OCI-LY3 (cell line): ENCODE results near the gene HIVEP2.

ENCODE experiments used
- H2AFZ ChIP-seq: fragments of 200-600, 300-600 bp; shearing (Covaris generic); 2 replicates; pipeline ENCODE4 v1.6.0; 2014; ENCODE audit warnings: antibody characterized with exemption, low read depth, low read length
- H3K27ac ChIP-seq: fragments of 200-600, 300-600 bp; sonication (generic); 2 replicates; pipeline ENCODE4 v1.5.1; 2014; ENCODE audit warnings: mild to moderate bottlenecking, low read length, moderate library complexity, mixed read lengths
- H3K27me3 ChIP-seq: fragments of 200-600, 300-600 bp; sonication (generic); 2 replicates; pipeline ENCODE4 v1.6.1; 2014; ENCODE audit warnings: low read depth, low read length, mixed read lengths
- H3K36me3 ChIP-seq: fragments of 200-600, 300-600 bp; sonication (generic); replicated peaks from 2 replicates; pipeline ENCODE3; 2014; ENCODE audit warnings: low read depth, low read length, mixed read lengths
- H3K4me1 ChIP-seq: fragments of 300-600, 200-600 bp; sonication (generic); 2 replicates; pipeline ENCODE4 v1.6.1; 2014; ENCODE audit warnings: low read length, mixed read lengths
- H3K4me2 ChIP-seq: fragments of 200-600, 300-600 bp; sonication (generic); 2 replicates; pipeline ENCODE4 v1.6.1; 2014; ENCODE audit warnings: low read length, mixed read lengths
- H3K4me3 ChIP-seq: fragments of 300-600, 200-600 bp; sonication (generic); 2 replicates; pipeline ENCODE4 v1.5.1; 2014; ENCODE audit warnings: antibody characterized with exemption, mild to moderate bottlenecking, low read length, moderate library complexity
- H3K79me2 ChIP-seq: fragments of 300-600, 200-600 bp; shearing (Covaris generic); 2 replicates; pipeline ENCODE4 v1.6.1; 2014; ENCODE audit warnings: mild to moderate bottlenecking, low read length, mixed read lengths
- H3K9ac ChIP-seq: fragments of 300-600, 200-600 bp; shearing (Covaris generic); 2 replicates; pipeline ENCODE4 v1.6.0; 2014; ENCODE audit warnings: mild to moderate bottlenecking, low read length, moderate library complexity
- H3K9me3 ChIP-seq: fragments of 200-600, 300-600 bp; shearing (Covaris generic); 2 replicates; pipeline ENCODE4 v1.6.1; 2014; ENCODE audit warnings: low read length, mixed read lengths; ENCODE audit not compliant: insufficient read depth
- H4K20me1 ChIP-seq: fragments of 200-600, 300-600 bp; sonication (generic); 2 replicates; pipeline ENCODE4 v1.6.1; 2016; ENCODE audit warnings: low read length, mixed read lengths; ENCODE audit not compliant: insufficient read depth
- EZH2phosphoT487 ChIP-seq: fragments of 200-600 bp; shearing (Covaris generic); IDR thresholded peaks from 2 replicates; pipeline ENCODE4 v1.6.1; 2018; ENCODE audit warnings: antibody characterized with exemption, mixed run types, low read depth
- TF ChIP-seq, protein P1 (sequence below): fragments of 200-600, 300-600 bp; sonication (generic); IDR thresholded peaks from 2 replicates; pipeline ENCODE4 v1.5.1; 2014; ENCODE audit warnings: antibody characterized with exemption, low read length, low read depth

HIVEP2 gene

GRCh38 chr6:142805042-142805441 is 139.9 kb downstream of the HIVEP2 start:
- no peaks in the 10 kb centered on the region for H3K9me3 ChIP-seq
- H3K27ac ChIP-seq, result no peak overlapping the region
- H3K79me2 ChIP-seq, result no peaks in the 10 kb centered on the region
- H4K20me1 ChIP-seq, result no peaks in the 10 kb centered on the region
- no peak overlapping the region for H3K4me3 ChIP-seq
- no peak overlapping the region for H2AFZ ChIP-seq
- no peaks in the 10 kb centered on the region for H3K36me3 ChIP-seq
- no peak for TF ChIP-seq EZH2phosphoT487
- TF ChIP-seq, protein P1, sequence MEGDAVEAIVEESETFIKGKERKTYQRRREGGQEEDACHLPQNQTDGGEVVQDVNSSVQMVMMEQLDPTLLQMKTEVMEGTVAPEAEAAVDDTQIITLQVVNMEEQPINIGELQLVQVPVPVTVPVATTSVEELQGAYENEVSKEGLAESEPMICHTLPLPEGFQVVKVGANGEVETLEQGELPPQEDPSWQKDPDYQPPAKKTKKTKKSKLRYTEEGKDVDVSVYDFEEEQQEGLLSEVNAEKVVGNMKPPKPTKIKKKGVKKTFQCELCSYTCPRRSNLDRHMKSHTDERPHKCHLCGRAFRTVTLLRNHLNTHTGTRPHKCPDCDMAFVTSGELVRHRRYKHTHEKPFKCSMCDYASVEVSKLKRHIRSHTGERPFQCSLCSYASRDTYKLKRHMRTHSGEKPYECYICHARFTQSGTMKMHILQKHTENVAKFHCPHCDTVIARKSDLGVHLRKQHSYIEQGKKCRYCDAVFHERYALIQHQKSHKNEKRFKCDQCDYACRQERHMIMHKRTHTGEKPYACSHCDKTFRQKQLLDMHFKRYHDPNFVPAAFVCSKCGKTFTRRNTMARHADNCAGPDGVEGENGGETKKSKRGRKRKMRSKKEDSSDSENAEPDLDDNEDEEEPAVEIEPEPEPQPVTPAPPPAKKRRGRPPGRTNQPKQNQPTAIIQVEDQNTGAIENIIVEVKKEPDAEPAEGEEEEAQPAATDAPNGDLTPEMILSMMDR, result no peak
- H3K9ac ChIP-seq, result no peak overlapping the region
- H3K27me3 ChIP-seq, result no peaks in the 10 kb centered on the region
- H3K4me2 ChIP-seq, result no peak overlapping the region
- H3K4me1 ChIP-seq, result peaks cover 10% of the 10 kb centered on the region

GRCh38 chr6:142804490-142804889 is 140.5 kb downstream of the HIVEP2 start:
- Histone ChIP-seq H4K20me1 (no peaks in the 10 kb centered on the region), H3K4me3 (no peak overlapping the region), H3K79me2 (no peaks in the 10 kb centered on the region), H2AFZ (no peak overlapping the region), H3K4me1 (peaks cover 10% of the 10 kb centered on the region), H3K36me3 (no peaks in the 10 kb centered on the region), H3K4me2 (no peak overlapping the region), H3K27me3 (no peaks in the 10 kb centered on the region), H3K27ac (no peak overlapping the region), H3K9me3 (no peaks in the 10 kb centered on the region), H3K9ac (no peak overlapping the region)
- TF ChIP-seq EZH2phosphoT487, result no peak
- TF ChIP-seq, protein P1, result no peak

DNA sequence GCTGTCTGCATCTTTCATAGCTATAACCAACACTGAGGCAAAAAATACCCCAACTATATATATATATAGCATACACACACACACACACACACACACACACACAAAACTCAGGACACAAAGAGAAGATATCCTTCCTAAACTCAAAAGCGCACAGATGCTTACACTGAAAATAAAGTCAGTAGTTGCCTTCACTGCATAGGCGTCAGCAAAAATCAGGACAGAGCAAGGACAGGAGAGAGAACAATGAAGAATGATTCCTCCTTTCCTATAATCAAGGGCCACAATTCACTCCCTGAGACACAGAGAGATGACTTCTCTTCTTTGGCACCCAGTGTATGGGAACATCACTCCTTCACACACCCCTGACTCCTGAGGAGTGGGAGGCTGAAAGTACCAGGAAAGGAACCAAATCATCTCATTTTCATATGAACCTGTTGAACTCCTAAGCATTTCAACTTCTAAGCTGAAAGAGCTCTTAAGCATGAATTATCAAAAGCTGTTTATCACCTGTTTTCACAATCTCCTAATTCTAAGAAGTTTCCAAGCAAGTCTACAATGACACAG is 141.4 kb downstream of the HIVEP2 start:
- Histone ChIP-seq H3K27ac (no peak overlapping the region), H3K4me3 (no peak overlapping the region), H3K9me3 (no peaks in the 10 kb centered on the region), H3K36me3 (no peaks in the 10 kb centered on the region), H3K79me2 (no peaks in the 10 kb centered on the region), H3K4me1 (peaks cover 15% of the 10 kb centered on the region), H3K4me2 (no peak overlapping the region), H2AFZ (no peak overlapping the region), H3K9ac (no peak overlapping the region), H4K20me1 (peaks cover 6% of the 10 kb centered on the region; the same call in 1 of the 2 replicates), H3K27me3 (no peaks in the 10 kb centered on the region)
- TF ChIP-seq, protein P1, result no peak
- no peak for TF ChIP-seq EZH2phosphoT487

- H3K27ac ChIP-seq, result no peak overlapping the region
- no peaks in the 10 kb centered on the region for H3K36me3 ChIP-seq
- peaks cover 21% of the 10 kb centered on the region for H3K4me1 ChIP-seq
- H2AFZ ChIP-seq, result no peak overlapping the region
- H3K4me3 ChIP-seq, result no peak overlapping the region
- H4K20me1 ChIP-seq, result peaks cover 12% of the 10 kb centered on the region
- H3K27me3 ChIP-seq, result no peaks in the 10 kb centered on the region
- H3K9me3 ChIP-seq, result no peaks in the 10 kb centered on the region
- TF ChIP-seq, protein P1, result no peak
- TF ChIP-seq EZH2phosphoT487, result no peak
- H3K79me2 ChIP-seq, result no peaks in the 10 kb centered on the region
- no peak overlapping the region for H3K4me2 ChIP-seq
- H3K9ac ChIP-seq, result no peak overlapping the region
These were observed 141.9 kb downstream of the HIVEP2 start for GRCh38 chr6:142803032-142803431.
